Small intestine (tissue), 7 donors: ENCODE results near the gene ACYP2. TPM values are rescaled to one million over a fixed set of nuclear protein-coding genes. Genes with fewer than 3 reads are reported as not detected.
A peak's percentile ranks its signal among the peaks of the same experiment; 100 is the strongest.
"Not testable (repeated sequence)": the region's sequence is repeated elsewhere in the genome, so short reads cannot be mapped to it uniquely, and the experiment has no call there.

Experiments
- DNase-seq, 2 donors: peaks; one replicate each; pipeline versions ENCODE4 v3.0.0 to v3.0.0-alpha.2; 2013
- FAIRE-seq: peaks from 2 replicates; lab custom pipeline; 2012; peaks lifted over from hg19 to GRCh38; lab: Jason Lieb, UNC
- H3K27ac ChIP-seq, 3 donors: one replicate each; pipeline ENCODE4 v1.5.1; 2013; ENCODE audit warnings: low read length in 2 of 3, mild to moderate bottlenecking in 2 of 3, control low read depth in 1 of 3, inconsistent platforms in 1 of 3, low read depth in 1 of 3, moderate library complexity in 1 of 3
- H3K27me3 ChIP-seq, 3 donors: one replicate each; pipeline ENCODE4 v1.6.1; 2013; ENCODE audit warnings: low read length in 3 of 3, inconsistent platforms in 1 of 3; ENCODE audit not compliant: control insufficient read depth in 3 of 3, insufficient read depth in 3 of 3
- H3K36me3 ChIP-seq, 3 donors: one replicate each; pipeline ENCODE4 v1.6.1; 2013; ENCODE audit warnings: low read length in 3 of 3, inconsistent platforms in 1 of 3, low read depth in 1 of 3, mild to moderate bottlenecking in 1 of 3, moderate library complexity in 1 of 3; ENCODE audit not compliant: control insufficient read depth in 3 of 3, insufficient read depth in 2 of 3
- H3K4me1 ChIP-seq, 3 donors: one replicate each; pipeline ENCODE4 v1.6.1; 2013; ENCODE audit warnings: low read length in 2 of 3, inconsistent platforms in 1 of 3, low read depth in 1 of 3, mild to moderate bottlenecking in 1 of 3, moderate library complexity in 1 of 3; ENCODE audit not compliant: control insufficient read depth in 3 of 3, insufficient read depth in 2 of 3
- H3K4me3 ChIP-seq, 3 donors: one replicate each; pipeline ENCODE4 v1.5.1; 2013; ENCODE audit warnings: low read length in 3 of 3, control low read depth in 1 of 3, inconsistent platforms in 1 of 3, low read depth in 1 of 3, mild to moderate bottlenecking in 1 of 3, moderate library complexity in 1 of 3
- H3K9me3 ChIP-seq, 2 donors: one replicate each; pipeline ENCODE4 v1.6.1; 2013; ENCODE audit warnings: low read depth in 1 of 2, low read length in 1 of 2; ENCODE audit not compliant: control insufficient read depth in 2 of 2, insufficient read depth in 1 of 2
- WGBS, 3 donors: extraction: QIAGEN DNeasy Blood & Tissue Kit; methylation state at CpG; one replicate each; pipeline ENCODE4 v1.1.7; 2013; 5-methylcytosine and 5-hydroxymethylcytosine counted together
- polyA plus RNA-seq, 4 donors: library from polyadenylated mRNA; stranded (reverse) in 3 of 4; unstranded in 1 of 4; fragments of 200-250 nt in 3 of 4; fragments of 120-200 nt in 1 of 4; gene quantifications; one replicate each; pipeline versions ENCODE4 v1.2.1 to v1.2.3, GENCODE V29; 2013
- donor health status: healthy with polysubstance abuse.
- donor health status: control.
- donor health status: control.
- donor health status: Bipolar disorder and iron deficiency.
- donor health status: healthy.

ACYP2 gene
- polyA plus RNA-seq, 4 donors = 12.3 to 17.3 (median 13.0) TPM

- H3K9me3 ChIP-seq = no peaks in the 10 kb centered on the region
- FAIRE-seq = no peak
- 66 to 85% (median 71%) methylated on average over 5 of the region's 5 CpGs for WGBS, 3 donors
Observed at GRCh38 chr2:54088191-54088634, 27.2 kb upstream of the ACYP2 start.

GRCh38 chr2:54088719-54089118 lies 26.7 kb upstream of the ACYP2 start:
- Histone ChIP-seq H3K4me1 (peaks cover 0 to 18% (median 0%) of the 10 kb centered on the region in 3 donors), H3K9me3 (no peaks in the 10 kb centered on the region), H3K27me3 (no peaks in the 10 kb centered on the region), H3K36me3 (peaks cover 0 to 2% (median 0%) of the 10 kb centered on the region in 3 donors), H3K4me3 (no peak overlapping the region), H3K27ac (no peak overlapping the region)
- DNase-seq (no peak), FAIRE-seq (no peak)
- 14 to 62% (median 37%) methylated on average over 2 of the region's 2 CpGs for WGBS, 3 donors

More at GRCh38 chr2:54088191-54088634, 27.2 kb upstream of the ACYP2 start:
- no peaks in the 10 kb centered on the region for H3K27me3 ChIP-seq
- H3K4me3 ChIP-seq = no peak overlapping the region
- peak in 1 of 2 donors; percentile 17 for DNase-seq
- H3K27ac ChIP-seq = no peak overlapping the region
- peaks cover 0 to 18% (median 0%) of the 10 kb centered on the region in 3 donors for H3K4me1 ChIP-seq
- peaks cover 0 to 2% (median 0%) of the 10 kb centered on the region in 3 donors for H3K36me3 ChIP-seq

- no peak overlapping the region for H3K4me3 ChIP-seq
- no peak for DNase-seq
- H3K36me3 ChIP-seq = peaks cover 0 to 2% (median 0%) of the 10 kb centered on the region in 3 donors
- FAIRE-seq = no peak
- 87 to 95% (median 95%) methylated on average over 8 of the region's 8 CpGs for WGBS, 3 donors
- H3K9me3 ChIP-seq = no peaks in the 10 kb centered on the region
- H3K27ac ChIP-seq = no peak overlapping the region
- H3K27me3 ChIP-seq = no peaks in the 10 kb centered on the region
- peaks cover 0 to 18% (median 0%) of the 10 kb centered on the region in 3 donors for H3K4me1 ChIP-seq
Observed at GRCh38 chr2:54090521-54091117, 24.8 kb upstream of the ACYP2 start.

- Histone ChIP-seq H3K27me3 (no peaks in the 10 kb centered on the region), H3K4me3 (no peak overlapping the region), H3K36me3 (peaks cover 0 to 2% (median 0%) of the 10 kb centered on the region in 3 donors), H3K4me1 (peaks cover 0 to 16% (median 0%) of the 10 kb centered on the region in 3 donors), H3K27ac (peak overlapping the region in 1 of 3 donors; percentile 13), H3K9me3 (no peaks in the 10 kb centered on the region)
- no peak for DNase-seq
- 64 to 77% (median 69%) methylated on average over 4 of the region's 4 CpGs for WGBS, 3 donors
- FAIRE-seq = no peak
Observed at GRCh38 chr2:54092940-54093339, 22.5 kb upstream of the ACYP2 start.

- WGBS, 3 donors = 89 to 98% (median 95%) methylated on average over 13 to 30 of the region's 30 CpGs
Observed at GRCh38 chr2:54095406-54095805, 20.0 kb upstream of the ACYP2 start.

GRCh38 chr2:54096141-54096540 lies 19.3 kb upstream of the ACYP2 start:
- FAIRE-seq, H3K27me3 ChIP-seq, DNase-seq, H3K9me3 ChIP-seq, H3K36me3 ChIP-seq, H3K4me3 ChIP-seq, H3K4me1 ChIP-seq, H3K27ac ChIP-seq: not testable (repeated sequence)
- 95 to 97% methylated on average over 5 to 24 of the region's 26 CpGs; no CpG with 5 or more reads in 1 of the 3 donors for WGBS, 3 donors

More at GRCh38 chr2:54095406-54095805, 20.0 kb upstream of the ACYP2 start:
- H3K36me3 ChIP-seq, H3K4me1 ChIP-seq, DNase-seq, FAIRE-seq, H3K4me3 ChIP-seq, H3K9me3 ChIP-seq, H3K27me3 ChIP-seq, H3K27ac ChIP-seq: not testable (repeated sequence)

GRCh38 chr2:54097124-54097523 lies 18.3 kb upstream of the ACYP2 start:
- DNase-seq = no peak
- no peak for FAIRE-seq
- Histone ChIP-seq H3K27me3 (no peaks in the 10 kb centered on the region), H3K36me3 (peaks cover 0 to 2% (median 0%) of the 10 kb centered on the region in 3 donors), H3K9me3 (no peaks in the 10 kb centered on the region), H3K27ac (no peak overlapping the region), H3K4me1 (no peaks in the 10 kb centered on the region), H3K4me3 (no peak overlapping the region)

- H3K27me3 ChIP-seq = no peaks in the 10 kb centered on the region
- 91 to 94% (median 93%) methylated on average over 4 of the region's 4 CpGs for WGBS, 3 donors
- H3K9me3 ChIP-seq = no peaks in the 10 kb centered on the region
- H3K4me1 ChIP-seq = peaks cover 0 to 4% (median 0%) of the 10 kb centered on the region in 3 donors
- no peak for DNase-seq
- no peak overlapping the region for H3K27ac ChIP-seq
- H3K36me3 ChIP-seq = no peaks in the 10 kb centered on the region
- no peak overlapping the region for H3K4me3 ChIP-seq
- no peak for FAIRE-seq
Observed at GRCh38 chr2:54099370-54099769, 16.0 kb upstream of the ACYP2 start.
